ENCODE data around the gene DYRK1A. TPM values are rescaled to one million over a fixed set of nuclear protein-coding genes. Genes with fewer than 3 reads are reported as not detected.

Gene DYRK1A
- total RNA-seq, 3 donors from 2014 or later: 53.8 to 60.1 (median 56.1) TPM

GRCh38 chr21:37430184-37430821 lies 63.7 kb downstream of the DYRK1A start:
- Mint-ChIP-seq H3K27me3 (ENCODE audit: low read depth) (no peaks in the 10 kb centered on the region), H3K9me3 (no peaks in the 10 kb centered on the region), H3K4me3 (no peak overlapping the region), H3K4me1 (ENCODE audit: low read depth) (peaks cover 62% of the 10 kb centered on the region), H3K36me3 (ENCODE audit: insufficient read depth) (peaks cover 39% of the 10 kb centered on the region)
- DNase-seq (no peak), ATAC-seq (peak; percentile 12 to 23)

- Mint-ChIP-seq H3K4me3 (no peak overlapping the region), H3K4me1 (ENCODE audit: low read depth) (peaks cover 56% of the 10 kb centered on the region), H3K9me3 (no peaks in the 10 kb centered on the region), H3K27me3 (ENCODE audit: low read depth) (no peaks in the 10 kb centered on the region), H3K36me3 (ENCODE audit: insufficient read depth) (peaks cover 30% of the 10 kb centered on the region)
- DNase-seq: no peak
- ATAC-seq: no peak
Observed at GRCh38 chr21:37431243-37431642, 64.7 kb downstream of the DYRK1A start.

GRCh38 chr21:37432710-37433455 lies 66.3 kb downstream of the DYRK1A start:
- DNase-seq (no peak), ATAC-seq (no peak)
- Mint-ChIP-seq H3K27me3 (ENCODE audit: low read depth) (no peaks in the 10 kb centered on the region), H3K4me3 (no peak overlapping the region), H3K4me1 (ENCODE audit: low read depth) (peaks cover 51% of the 10 kb centered on the region), H3K36me3 (ENCODE audit: insufficient read depth) (peaks cover 26% of the 10 kb centered on the region), H3K9me3 (no peaks in the 10 kb centered on the region)

DNA sequence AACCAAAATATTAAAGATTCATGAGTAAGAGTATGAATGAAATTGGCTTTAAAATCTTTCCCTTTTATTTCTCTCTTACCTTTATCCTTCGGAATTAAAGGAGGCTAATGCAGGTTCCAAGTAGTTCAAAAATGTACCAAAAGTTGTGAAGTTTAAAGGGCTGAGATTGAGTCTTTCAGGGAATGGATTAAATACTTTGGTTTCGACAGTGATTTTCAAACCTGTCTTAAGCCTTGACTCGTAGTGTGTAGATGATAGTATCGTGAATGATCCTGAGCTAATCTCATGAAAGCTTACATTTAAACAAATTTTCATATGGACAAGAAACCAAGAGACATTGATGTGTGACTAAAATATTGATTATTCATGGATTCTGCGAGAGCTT lies 66.9 kb downstream of the DYRK1A start:
- H3K36me3 Mint-ChIP-seq (ENCODE audit: insufficient read depth): peaks cover 22% of the 10 kb centered on the region
- H3K4me1 Mint-ChIP-seq (ENCODE audit: low read depth): peaks cover 46% of the 10 kb centered on the region
- H3K9me3 Mint-ChIP-seq: no peaks in the 10 kb centered on the region
- DNase-seq: no peak
- ATAC-seq: no peak
- no peak overlapping the region for H3K4me3 Mint-ChIP-seq
- no peaks in the 10 kb centered on the region for H3K27me3 Mint-ChIP-seq (ENCODE audit: low read depth)

DNA sequence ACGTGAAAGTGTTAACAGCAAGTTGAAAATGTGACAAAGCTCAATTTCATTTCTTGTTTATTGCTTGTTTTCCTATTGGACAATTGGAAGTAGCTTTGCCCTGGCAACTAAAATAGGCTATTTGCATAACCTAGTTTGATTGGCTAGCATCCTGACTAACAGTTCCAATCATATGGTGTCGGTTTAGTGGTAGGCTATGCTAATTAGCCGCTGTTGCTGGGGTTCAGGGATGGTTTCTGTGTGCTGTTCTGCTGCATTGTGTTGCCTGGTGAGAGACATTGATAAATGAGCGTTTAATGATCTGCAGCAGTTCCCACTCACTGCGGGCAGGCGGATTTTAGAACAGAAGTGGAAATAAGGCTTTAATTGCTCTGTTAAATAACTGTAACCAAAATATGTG lies 68.5 kb downstream of the DYRK1A start:
- Mint-ChIP-seq H3K4me3 (no peak overlapping the region), H3K27me3 (ENCODE audit: low read depth) (no peaks in the 10 kb centered on the region), H3K9me3 (no peaks in the 10 kb centered on the region), H3K36me3 (ENCODE audit: insufficient read depth) (peaks cover 25% of the 10 kb centered on the region), H3K4me1 (ENCODE audit: low read depth) (peaks cover 44% of the 10 kb centered on the region)
- ATAC-seq (peak; percentile 98), DNase-seq (no peak)

- Mint-ChIP-seq H3K27me3 (ENCODE audit: low read depth) (no peaks in the 10 kb centered on the region), H3K4me1 (ENCODE audit: low read depth) (peaks cover 42% of the 10 kb centered on the region), H3K4me3 (no peak overlapping the region), H3K9me3 (no peaks in the 10 kb centered on the region), H3K36me3 (ENCODE audit: insufficient read depth) (peaks cover 20% of the 10 kb centered on the region)
- DNase-seq (no peak), ATAC-seq (no peak)
Observed at GRCh38 chr21:37435711-37436110, 69.1 kb downstream of the DYRK1A start.

DNA sequence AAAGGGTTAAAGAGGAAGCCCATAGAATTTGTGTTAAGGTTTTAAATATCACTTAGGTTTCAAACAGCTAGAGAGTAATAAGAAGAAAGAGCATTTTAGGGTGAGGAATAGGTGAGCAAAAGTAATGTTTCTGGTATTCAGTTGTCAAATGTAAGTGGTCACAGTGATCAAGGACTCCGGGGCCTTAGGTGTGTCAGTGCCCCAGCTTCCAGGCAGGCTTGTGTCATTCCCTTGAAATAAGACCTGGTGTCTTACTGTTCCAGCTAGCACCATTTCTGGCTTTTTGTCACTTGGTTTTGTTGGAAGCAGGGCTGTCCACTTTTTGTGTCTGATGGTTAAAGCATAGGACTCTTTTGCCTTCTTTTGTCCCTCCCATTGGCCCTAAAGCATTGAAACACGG lies 69.6 kb downstream of the DYRK1A start:
- no peak overlapping the region for H3K4me3 Mint-ChIP-seq
- H3K9me3 Mint-ChIP-seq: no peaks in the 10 kb centered on the region

DNA sequence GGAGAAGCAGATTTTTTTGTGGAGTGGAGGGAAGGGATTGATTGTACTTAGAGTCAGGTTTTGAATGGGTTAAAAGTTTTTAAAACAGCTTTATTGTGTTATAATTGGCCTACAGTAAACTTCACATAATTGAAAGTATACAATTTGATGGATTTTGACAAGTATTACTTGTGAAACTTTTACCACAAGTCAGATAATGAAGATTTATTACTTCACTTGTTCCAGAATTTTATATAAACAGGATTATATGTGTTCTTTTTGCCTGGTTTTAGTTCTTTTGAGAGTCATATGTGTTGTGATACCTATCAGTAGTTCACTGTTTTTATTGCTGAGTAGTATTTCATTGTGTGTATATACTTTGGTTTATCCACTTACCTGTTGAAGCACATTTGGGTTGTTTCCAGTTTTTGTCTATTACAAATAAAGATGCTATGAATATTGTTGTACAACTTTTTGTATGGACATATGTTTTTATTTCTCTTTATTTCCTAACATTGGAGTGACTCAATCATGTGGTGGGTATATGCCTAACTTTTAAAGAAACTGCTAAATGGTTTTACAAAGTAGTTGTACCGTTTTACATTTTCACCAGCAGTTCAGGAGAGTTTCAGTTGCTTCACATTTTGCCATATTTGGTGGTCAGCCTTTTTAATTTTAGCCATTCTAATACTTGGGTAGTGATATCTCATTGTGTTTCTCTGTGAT lies 71.0 kb downstream of the DYRK1A start:
- H3K4me1 Mint-ChIP-seq (ENCODE audit: low read depth): peaks cover 44% of the 10 kb centered on the region

More for the DNA sequence above, 69.6 kb downstream of the DYRK1A start:
- H3K36me3 Mint-ChIP-seq (ENCODE audit: insufficient read depth): peaks cover 15% of the 10 kb centered on the region
- DNase-seq (no peak), ATAC-seq (no peak)
- H3K4me1 Mint-ChIP-seq (ENCODE audit: low read depth): peaks cover 42% of the 10 kb centered on the region
- no peaks in the 10 kb centered on the region for H3K27me3 Mint-ChIP-seq (ENCODE audit: low read depth)

GRCh38 chr21:37443683-37444082 lies 77.1 kb downstream of the DYRK1A start:
- Mint-ChIP-seq H3K4me1 (ENCODE audit: low read depth) (peaks cover 83% of the 10 kb centered on the region), H3K27me3 (ENCODE audit: low read depth) (no peaks in the 10 kb centered on the region), H3K4me3 (no peak overlapping the region), H3K36me3 (ENCODE audit: insufficient read depth) (peaks cover 10% of the 10 kb centered on the region), H3K9me3 (no peaks in the 10 kb centered on the region)
- ATAC-seq (no peak), DNase-seq (no peak)

More for the DNA sequence above, 71.0 kb downstream of the DYRK1A start:
- no peak for ATAC-seq
- Mint-ChIP-seq H3K27me3 (ENCODE audit: low read depth) (no peaks in the 10 kb centered on the region), H3K36me3 (ENCODE audit: insufficient read depth) (peaks cover 11% of the 10 kb centered on the region), H3K4me3 (no peak overlapping the region), H3K9me3 (no peaks in the 10 kb centered on the region)
- DNase-seq: no peak

DNA sequence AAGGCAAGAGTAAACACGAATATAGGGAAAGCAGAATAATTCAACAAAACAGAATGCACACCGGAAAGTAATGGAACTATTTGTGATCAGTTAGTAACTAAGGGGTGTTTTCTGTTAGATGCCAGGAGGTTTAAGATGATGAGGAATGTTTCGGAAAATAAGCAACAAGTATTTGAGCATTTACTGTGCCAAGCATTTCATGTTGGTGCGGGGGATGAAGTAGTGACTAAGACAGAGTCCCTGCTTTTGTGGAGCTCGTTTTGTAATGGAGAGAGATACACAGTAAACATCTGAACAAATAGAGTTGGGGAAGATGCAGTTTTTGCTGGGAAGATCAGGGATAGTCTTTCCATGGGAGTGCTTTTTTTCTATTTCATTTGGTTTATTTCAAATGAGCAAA lies 78.7 kb downstream of the DYRK1A start:
- no peak for DNase-seq
- Mint-ChIP-seq H3K4me1 (ENCODE audit: low read depth) (peaks cover 88% of the 10 kb centered on the region), H3K27me3 (ENCODE audit: low read depth) (no peaks in the 10 kb centered on the region), H3K36me3 (ENCODE audit: insufficient read depth) (peaks cover 14% of the 10 kb centered on the region), H3K4me3 (no peak overlapping the region), H3K9me3 (no peaks in the 10 kb centered on the region)
- ATAC-seq: no peak

DNA sequence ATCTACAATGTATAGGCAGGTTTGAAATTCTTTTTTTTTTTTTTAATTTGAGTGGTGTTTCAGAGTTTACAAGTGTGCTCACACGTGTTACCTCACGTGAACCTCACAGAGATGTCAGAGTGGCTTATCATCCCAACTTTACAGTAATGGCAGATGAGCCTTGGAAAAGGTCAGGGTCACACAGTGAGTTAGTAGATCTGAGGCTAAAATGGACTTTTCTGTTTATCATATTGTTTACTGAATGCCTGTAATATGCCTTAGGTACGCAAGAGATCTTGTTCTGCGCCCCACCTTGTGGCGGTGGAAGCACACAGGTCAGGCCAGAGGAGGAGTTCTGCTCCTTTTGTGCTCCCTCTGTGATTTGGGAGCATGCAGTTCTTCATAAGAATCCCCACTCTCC lies 80.0 kb downstream of the DYRK1A start:
- Mint-ChIP-seq H3K4me3 (no peak overlapping the region), H3K36me3 (ENCODE audit: insufficient read depth) (peaks cover 16% of the 10 kb centered on the region), H3K4me1 (ENCODE audit: low read depth) (peaks cover 85% of the 10 kb centered on the region), H3K27me3 (ENCODE audit: low read depth) (no peaks in the 10 kb centered on the region), H3K9me3 (no peaks in the 10 kb centered on the region)
- DNase-seq: no peak
- ATAC-seq: no peak

DNA sequence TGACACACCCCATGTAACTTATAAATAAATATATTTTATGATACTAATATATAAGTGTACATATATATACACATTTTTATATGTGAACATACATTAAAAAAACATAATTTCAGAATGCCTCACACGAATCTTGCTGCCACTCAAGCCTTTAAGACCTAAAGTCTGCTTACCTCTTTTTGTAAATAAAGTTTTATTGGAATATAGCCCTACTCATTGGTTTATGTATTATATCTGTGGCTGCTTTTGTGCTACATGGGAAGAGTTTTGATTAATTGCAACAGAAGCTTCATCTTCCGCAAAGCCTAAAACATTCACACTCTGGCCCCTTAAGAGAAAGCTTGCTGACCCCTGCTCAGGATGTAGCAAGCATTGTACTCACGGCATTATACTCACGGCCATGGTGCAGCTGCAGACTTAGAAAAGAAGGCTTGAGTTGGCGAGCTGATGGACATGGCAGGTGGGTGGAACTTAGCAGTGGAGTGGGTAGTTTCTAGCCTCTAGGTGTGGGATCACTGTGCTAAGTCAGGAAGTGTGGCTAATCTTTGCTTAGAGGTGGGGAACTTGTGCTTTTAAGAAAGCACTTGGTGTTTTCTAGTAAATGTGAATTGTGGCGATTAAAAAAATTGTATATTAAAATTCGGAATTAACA lies 80.8 kb downstream of the DYRK1A start:
- H3K4me3 Mint-ChIP-seq: no peak overlapping the region
- peaks cover 21% of the 10 kb centered on the region for H3K36me3 Mint-ChIP-seq (ENCODE audit: insufficient read depth)

GRCh38 chr21:37449302-37449937 lies 82.8 kb downstream of the DYRK1A start:
- ATAC-seq: no peak
- Mint-ChIP-seq H3K9me3 (no peaks in the 10 kb centered on the region), H3K36me3 (ENCODE audit: insufficient read depth) (peaks cover 17% of the 10 kb centered on the region), H3K4me1 (ENCODE audit: low read depth) (peaks cover 82% of the 10 kb centered on the region), H3K27me3 (ENCODE audit: low read depth) (no peaks in the 10 kb centered on the region), H3K4me3 (no peak overlapping the region)
- DNase-seq: no peak

More for the DNA sequence above, 80.8 kb downstream of the DYRK1A start:
- no peaks in the 10 kb centered on the region for H3K9me3 Mint-ChIP-seq
- DNase-seq: no peak
- ATAC-seq: no peak
- H3K4me1 Mint-ChIP-seq (ENCODE audit: low read depth): peaks cover 85% of the 10 kb centered on the region
- H3K27me3 Mint-ChIP-seq (ENCODE audit: low read depth): no peaks in the 10 kb centered on the region

GRCh38 chr21:37450445-37450941 lies 83.9 kb downstream of the DYRK1A start:
- no peaks in the 10 kb centered on the region for H3K9me3 Mint-ChIP-seq
- H3K4me1 Mint-ChIP-seq (ENCODE audit: low read depth): peaks cover 83% of the 10 kb centered on the region
- DNase-seq (no peak), ATAC-seq (peak; percentile 79 to 84)
- no peaks in the 10 kb centered on the region for H3K27me3 Mint-ChIP-seq (ENCODE audit: low read depth)
- peaks cover 21% of the 10 kb centered on the region for H3K36me3 Mint-ChIP-seq (ENCODE audit: insufficient read depth)
- no peak overlapping the region for H3K4me3 Mint-ChIP-seq

All from activated T-cell treated with anti-CD3 and anti-CD28 coated beads, Interleukin-2, amount 50 U/mL, for 4 hours (primary cell).